ENCODE data around the gene SAC3D1. TPM values are rescaled to one million over a fixed set of nuclear protein-coding genes. Genes with fewer than 3 reads are reported as not detected.

SAC3D1 gene
- total RNA-seq, 1 donor from 2014 or later: 5.6 TPM

DNA sequence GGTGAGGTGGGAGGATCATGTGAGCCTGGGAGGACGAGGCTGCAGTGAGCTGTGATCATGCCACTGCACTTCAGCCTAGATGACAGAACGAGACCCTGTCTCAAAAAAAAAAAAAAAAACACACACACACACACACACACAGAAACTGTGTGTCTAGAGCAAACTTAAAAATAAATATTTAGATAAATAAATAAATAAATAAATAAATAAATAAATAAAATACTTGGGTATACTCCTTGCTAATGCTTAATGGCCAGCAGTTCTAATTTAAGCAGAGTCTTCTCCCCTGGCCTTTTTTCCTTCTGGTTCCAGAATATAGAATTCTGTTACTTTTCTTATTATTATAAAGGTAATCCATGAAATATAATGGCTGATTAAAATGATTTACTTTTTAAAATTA lies 32.1 kb upstream of the SAC3D1 start:
- H3K9me3 ChIP-seq (replicated peaks): no peaks in the 10 kb centered on the region
- TF ChIP-seq, protein P1, sequence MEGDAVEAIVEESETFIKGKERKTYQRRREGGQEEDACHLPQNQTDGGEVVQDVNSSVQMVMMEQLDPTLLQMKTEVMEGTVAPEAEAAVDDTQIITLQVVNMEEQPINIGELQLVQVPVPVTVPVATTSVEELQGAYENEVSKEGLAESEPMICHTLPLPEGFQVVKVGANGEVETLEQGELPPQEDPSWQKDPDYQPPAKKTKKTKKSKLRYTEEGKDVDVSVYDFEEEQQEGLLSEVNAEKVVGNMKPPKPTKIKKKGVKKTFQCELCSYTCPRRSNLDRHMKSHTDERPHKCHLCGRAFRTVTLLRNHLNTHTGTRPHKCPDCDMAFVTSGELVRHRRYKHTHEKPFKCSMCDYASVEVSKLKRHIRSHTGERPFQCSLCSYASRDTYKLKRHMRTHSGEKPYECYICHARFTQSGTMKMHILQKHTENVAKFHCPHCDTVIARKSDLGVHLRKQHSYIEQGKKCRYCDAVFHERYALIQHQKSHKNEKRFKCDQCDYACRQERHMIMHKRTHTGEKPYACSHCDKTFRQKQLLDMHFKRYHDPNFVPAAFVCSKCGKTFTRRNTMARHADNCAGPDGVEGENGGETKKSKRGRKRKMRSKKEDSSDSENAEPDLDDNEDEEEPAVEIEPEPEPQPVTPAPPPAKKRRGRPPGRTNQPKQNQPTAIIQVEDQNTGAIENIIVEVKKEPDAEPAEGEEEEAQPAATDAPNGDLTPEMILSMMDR (IDR thresholded peaks at IDR 0.05; ENCODE audit: borderline replicate concordance): no peak
- H3K36me3 ChIP-seq: no peaks in the 10 kb centered on the region
- H3K4me1 ChIP-seq: peaks cover 13% of the 10 kb centered on the region
- DNase-seq: no peak
- H3K4me3 ChIP-seq: no peak overlapping the region
- intact Hi-C loops (cut with micrococcal nuclease): no loop called here
- H3K27me3 ChIP-seq (ENCODE audit: low read depth): no peaks in the 10 kb centered on the region
- H3K27ac ChIP-seq (replicated peaks): no peak overlapping the region

GRCh38 chr11:65013130-65013887 lies 27.7 kb upstream of the SAC3D1 start:
- TF ChIP-seq, protein P1 (IDR thresholded peaks at IDR 0.05; ENCODE audit: borderline replicate concordance): peak; percentile 73
- Histone ChIP-seq H3K4me1 (peaks cover 34% of the 10 kb centered on the region), H3K4me3 (peak overlapping the region; percentile 86), H3K36me3 (peaks cover 5% of the 10 kb centered on the region), H3K27me3 (ENCODE audit: low read depth) (no peaks in the 10 kb centered on the region), H3K27ac (replicated peaks) (peak overlapping the region; percentile 100), H3K9me3 (replicated peaks) (no peaks in the 10 kb centered on the region)
- intact Hi-C loops (cut with micrococcal nuclease): no loop called here
- peak; percentile 92 for DNase-seq

GRCh38 chr11:65013888-65014725 lies 26.9 kb upstream of the SAC3D1 start, which contains the start of gene ARL2:
ARL2 (plus strand) TSS chr11:65014160; CDS start chr11:65014208, 48 bp downstream.
- H3K4me1 ChIP-seq: peaks cover 34% of the 10 kb centered on the region
- intact Hi-C loops (cut with micrococcal nuclease): no loop called here
- H3K9me3 ChIP-seq (replicated peaks): no peaks in the 10 kb centered on the region
- H3K27ac ChIP-seq (replicated peaks): peak within 1 kb of the TSS; percentile 100
- peak; percentile 95 for DNase-seq
- H3K4me3 ChIP-seq: peak within 1 kb of the TSS; percentile 86
- H3K27me3 ChIP-seq (ENCODE audit: low read depth): no peaks in the 10 kb centered on the region
- TF ChIP-seq, protein P1 (IDR thresholded peaks at IDR 0.05; ENCODE audit: borderline replicate concordance): peak; percentile 80
- H3K36me3 ChIP-seq: peaks cover 13% of the 10 kb centered on the region

DNA sequence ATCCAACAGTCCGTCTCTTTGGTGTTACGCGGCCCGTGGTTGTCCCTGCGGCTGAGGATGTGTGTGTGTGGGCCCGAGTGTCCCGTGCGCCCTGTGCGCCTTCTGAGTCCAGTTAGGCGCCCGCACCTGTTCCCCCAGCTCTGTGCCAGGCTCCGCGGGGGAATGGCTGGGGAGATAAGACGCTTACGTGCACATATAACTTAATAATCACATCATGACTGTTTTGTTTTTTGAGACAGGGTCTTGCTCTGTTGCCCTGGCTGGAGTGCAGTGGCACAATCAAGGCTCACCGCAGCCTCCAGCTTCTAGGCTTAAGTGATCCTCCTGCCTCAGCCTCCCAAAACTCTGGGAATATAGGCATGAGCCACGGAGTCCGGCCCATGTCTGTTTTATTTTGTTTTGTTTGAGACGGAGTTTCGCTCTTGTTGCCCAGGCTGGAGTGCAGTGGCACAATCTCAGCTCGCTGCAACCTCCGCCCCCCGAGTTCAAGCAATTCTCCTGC lies 26.2 kb upstream of the SAC3D1 start:
- Histone ChIP-seq H3K4me3 (peak overlapping the region; percentile 86), H3K9me3 (replicated peaks) (no peaks in the 10 kb centered on the region), H3K27ac (replicated peaks) (peak overlapping the region; percentile 100), H3K27me3 (ENCODE audit: low read depth) (no peaks in the 10 kb centered on the region), H3K4me1 (peaks cover 34% of the 10 kb centered on the region), H3K36me3 (peaks cover 19% of the 10 kb centered on the region)
- DNase-seq: no peak
- intact Hi-C loops (cut with micrococcal nuclease): no loop called here
- TF ChIP-seq, protein P1 (IDR thresholded peaks at IDR 0.05; ENCODE audit: borderline replicate concordance): no peak

GRCh38 chr11:65016705-65017104 lies 24.3 kb upstream of the SAC3D1 start:
- TF ChIP-seq, protein P1 (IDR thresholded peaks at IDR 0.05; ENCODE audit: borderline replicate concordance): no peak
- DNase-seq: no peak
- no peaks in the 10 kb centered on the region for H3K9me3 ChIP-seq (replicated peaks)
- no peak overlapping the region for H3K27ac ChIP-seq (replicated peaks)
- peaks cover 36% of the 10 kb centered on the region for H3K36me3 ChIP-seq
- no peaks in the 10 kb centered on the region for H3K27me3 ChIP-seq (ENCODE audit: low read depth)
- H3K4me1 ChIP-seq: peaks cover 34% of the 10 kb centered on the region
- intact Hi-C loops (cut with micrococcal nuclease): no loop called here
- H3K4me3 ChIP-seq: no peak overlapping the region
